A549 treated with CpdA at 1 μM for 4 hours (cell line): ENCODE measurements around the gene UBR4. TPM values are rescaled to one million over a fixed set of nuclear protein-coding genes. Genes with fewer than 3 reads are reported as not detected.

Source experiments
- total RNA-seq: library from RNA; stranded (reverse); fragments of 200-300 nt; extraction: Qiagen RNA extraction; gene quantifications from 5 replicates; pipeline ENCODE4 v1.2.3, GENCODE V29; 2022; ENCODE audit warnings: low read depth

The UBR4 gene
- 105 to 125 TPM (median 108 TPM) in 5 replicates for total RNA-seq

GRCh38 chr1:19209990-19210771 lies at the start of gene UBR4:
TSS of gene UBR4 (minus strand) at chr1:19210266. CDS start at chr1:19210248, 18 bp downstream.

GRCh38 chr1:19251305-19252196 lies 41.5 kb upstream of the UBR4 start, which contains the start of the genes EMC1 and MRTO4:
TSS of gene EMC1 (minus strand) at chr1:19251524. CDS start at chr1:19251509, 15 bp downstream.
TSS of gene MRTO4 (plus strand) at chr1:19251805. CDS start at chr1:19251836, 31 bp downstream.

Other genes with a start within 250 kb of the UBR4 start
- 27.3 to 38.6 TPM (median 35.9 TPM) in 5 replicates for gene EMC1, start 41.3 kb upstream of the UBR4 start, total RNA-seq
- 70.0 to 77.5 TPM (median 71.7 TPM) in 5 replicates for gene MRTO4, start 41.5 kb upstream of the UBR4 start, total RNA-seq
- 0.14 to 0.17 TPM (median 0.16 TPM) in 5 replicates for gene AKR7A3, start 78.5 kb upstream of the UBR4 start, total RNA-seq
- gene AKR7A2, start 101.9 kb upstream of the UBR4 start, total RNA-seq, result 35.2 to 53.9 TPM (median 49.8 TPM) in 5 replicates
- gene SLC66A1, start 102.1 kb upstream of the UBR4 start, total RNA-seq, result 16.2 to 23.7 TPM (median 22.1 TPM) in 5 replicates